SJSA1 (cell line): Measurements from ENCODE around the gene CHST8. TPM values are rescaled to one million over a fixed set of nuclear protein-coding genes. Genes with fewer than 3 reads are reported as not detected.

Source experiments
- DNase-seq, 2 experiments: peaks; one replicate each; pipeline ENCODE4 v3.0.0-alpha.2; 2015 to 2020; ENCODE audit warnings: low spot score in 2 of 2, low read depth in 1 of 2
- H3K27ac ChIP-seq: fragments of 250-450 bp; sonication (Bioruptor Pico); 2 replicates; pipeline ENCODE4 v1.5.1; 2020; ENCODE audit warnings: mild to moderate bottlenecking, moderate library complexity
- H3K27me3 ChIP-seq: fragments of 250-450 bp; sonication (Bioruptor Pico); replicated peaks from 2 replicates; pipeline ENCODE4 v1.5.1; 2020; ENCODE audit warnings: mild to moderate bottlenecking, moderate library complexity
- H3K36me3 ChIP-seq: fragments of 250-450 bp; sonication (Bioruptor Pico); 2 replicates; pipeline ENCODE4 v1.5.1; 2020; ENCODE audit warnings: mild to moderate bottlenecking
- H3K4me1 ChIP-seq: fragments of 250-450 bp; sonication (Bioruptor Pico); replicated peaks from 2 replicates; pipeline ENCODE4 v1.6.1; 2021; ENCODE audit warnings: mild to moderate bottlenecking
- H3K4me3 ChIP-seq: fragments of 250-450 bp; sonication (Bioruptor Pico); 2 replicates; pipeline ENCODE4 v1.5.1; 2020; ENCODE audit warnings: mild to moderate bottlenecking
- H3K9me3 ChIP-seq: fragments of 250-450 bp; sonication (Bioruptor Pico); replicated peaks from 2 replicates; pipeline ENCODE4 v1.5.1; 2020; ENCODE audit warnings: mild to moderate bottlenecking
- total RNA-seq: library from RNA; depleted of rRNA; stranded (reverse); fragments of >200 nt; shearing (Covaris generic); gene quantifications from 2 replicates; pipeline ENCODE4 v1.2.3, GENCODE V29; 2014; rRNA removed

CHST8 gene
- not detected in 2 replicates for total RNA-seq

DNA sequence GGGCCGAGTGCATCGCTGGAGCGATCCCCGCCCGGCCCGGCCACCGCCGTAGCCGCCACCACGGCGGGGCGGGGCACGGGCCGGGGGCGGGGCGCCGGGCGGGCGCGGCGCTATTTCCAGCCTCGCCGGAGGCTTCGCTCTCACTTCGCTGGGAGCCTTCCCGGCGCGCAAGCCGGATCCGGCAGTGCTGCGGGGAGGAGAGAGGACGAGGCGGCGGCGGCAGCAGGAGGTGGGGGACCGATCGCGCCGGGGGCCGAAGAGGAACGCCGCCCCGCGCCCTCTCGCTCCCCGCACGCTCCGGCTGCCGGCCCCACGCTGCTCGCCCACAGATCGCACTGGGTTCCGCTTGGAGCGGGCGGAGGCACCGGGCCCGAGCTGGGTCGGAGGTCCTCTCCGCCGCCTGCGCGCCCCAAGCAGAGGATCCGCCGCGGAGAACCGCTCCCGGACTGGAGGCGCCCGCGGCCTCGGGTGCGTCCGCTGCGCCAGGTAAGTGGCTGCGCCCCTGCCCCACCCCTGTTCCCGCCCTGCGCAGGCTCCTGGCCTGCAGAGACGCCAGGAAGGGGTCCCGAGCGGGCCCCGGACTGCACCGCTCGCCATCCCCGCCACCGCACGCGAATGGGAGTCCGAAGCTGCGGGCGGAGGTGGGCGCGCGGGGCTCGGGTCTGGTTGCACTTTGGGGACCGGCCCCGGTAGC, at the start of gene CHST8:
Gene CHST8 (plus strand): TSS at position 143 of the 694 bp plus-strand sequence. CDS start 67,309 bp downstream, outside the sequence.
- Histone ChIP-seq H3K4me3 (peak within 1 kb of the TSS; percentile 21), H3K36me3 (no peaks in the 10 kb centered on the region), H3K27me3 (peaks cover 69% of the 10 kb centered on the region), H3K27ac (no peak within 1 kb of the TSS), H3K9me3 (peaks cover 3% of the 10 kb centered on the region), H3K4me1 (peaks cover 18% of the 10 kb centered on the region)
- DNase-seq, result no peak

DNA sequence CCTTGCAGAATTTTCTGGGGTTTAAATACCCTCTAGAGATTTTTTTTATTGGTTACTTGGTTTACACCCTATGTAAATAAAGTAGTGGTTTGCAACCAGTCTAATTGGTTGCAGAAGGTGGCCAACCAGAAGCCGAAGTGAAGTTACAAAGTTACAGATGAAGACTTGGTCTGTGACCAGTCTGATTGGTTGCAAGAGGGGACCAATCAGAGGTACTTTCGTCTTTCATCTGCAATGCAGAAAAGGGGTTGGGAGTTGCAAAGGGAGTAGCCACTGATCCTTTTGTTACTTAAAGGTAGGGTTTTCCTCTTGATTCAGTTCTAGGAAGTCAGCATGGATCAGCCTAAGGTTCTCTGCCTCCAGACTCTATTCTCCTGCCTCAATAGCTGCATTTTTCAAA, 48.8 kb upstream of the CHST8 start:
- Histone ChIP-seq H3K36me3 (no peaks in the 10 kb centered on the region), H3K9me3 (peaks cover 11% of the 10 kb centered on the region), H3K27ac (no peak overlapping the region), H3K4me1 (no peaks in the 10 kb centered on the region), H3K4me3 (no peak overlapping the region), H3K27me3 (0 out of 2 replicates have a peak, but pooled peaks cover 7% of the 10 kb centered on the region)
- DNase-seq, result no peak

- DNase-seq, result no peak
- no peak overlapping the region for H3K27ac ChIP-seq
- H3K4me1 ChIP-seq, result no peaks in the 10 kb centered on the region
- H3K4me3 ChIP-seq, result no peak overlapping the region
- H3K36me3 ChIP-seq, result no peaks in the 10 kb centered on the region
- H3K27me3 ChIP-seq, result 0 out of 2 replicates have a peak, but pooled peaks cover 11% of the 10 kb centered on the region
- H3K9me3 ChIP-seq, result peaks cover 11% of the 10 kb centered on the region
Measured at GRCh38 chr19:33574824-33575223, 46.9 kb upstream of the CHST8 start.

- DNase-seq, result no peak
- H3K27ac ChIP-seq, result no peak overlapping the region
Measured at GRCh38 chr19:33578697-33579096, 43.1 kb upstream of the CHST8 start.

GRCh38 chr19:33580026-33580644, 41.6 kb upstream of the CHST8 start:
- Histone ChIP-seq H3K4me1 (no peaks in the 10 kb centered on the region), H3K27me3 (peaks cover 7% of the 10 kb centered on the region; the same call in 1 of the 2 replicates), H3K9me3 (peaks cover under 1% of the 10 kb centered on the region; the same call in 1 of the 2 replicates), H3K4me3 (no peak overlapping the region), H3K36me3 (no peaks in the 10 kb centered on the region), H3K27ac (no peak overlapping the region)
- no peak for DNase-seq

More at GRCh38 chr19:33578697-33579096, 43.1 kb upstream of the CHST8 start:
- H3K36me3 ChIP-seq, result no peaks in the 10 kb centered on the region
- peaks cover 11% of the 10 kb centered on the region for H3K9me3 ChIP-seq
- H3K4me3 ChIP-seq, result no peak overlapping the region
- no peaks in the 10 kb centered on the region for H3K4me1 ChIP-seq
- peaks cover 7% of the 10 kb centered on the region; the same call in 1 of the 2 replicates for H3K27me3 ChIP-seq

DNA sequence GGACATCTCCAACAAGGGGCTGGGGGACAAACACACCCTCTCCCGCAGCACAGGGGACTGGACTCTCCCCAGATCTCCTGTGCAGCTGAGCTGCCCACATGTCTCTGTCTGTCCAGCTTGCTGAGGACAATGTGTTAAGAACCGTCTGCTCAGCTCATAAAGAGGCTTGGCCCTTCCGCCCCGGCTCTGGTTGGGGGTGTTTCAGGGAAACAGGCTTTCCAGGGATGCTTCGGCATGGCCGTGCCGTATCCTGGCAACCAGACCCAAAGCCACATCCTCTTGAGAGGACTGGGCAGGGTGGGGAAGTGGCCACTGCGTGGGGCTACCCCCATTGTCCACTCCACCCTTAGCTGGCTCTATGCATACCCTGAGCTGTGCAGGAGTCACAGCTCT, 41.1 kb upstream of the CHST8 start:
- DNase-seq, result no peak
- Histone ChIP-seq H3K36me3 (no peaks in the 10 kb centered on the region), H3K4me1 (no peaks in the 10 kb centered on the region), H3K27ac (no peak overlapping the region), H3K27me3 (peaks cover 7% of the 10 kb centered on the region; the same call in 1 of the 2 replicates), H3K9me3 (no peaks in the 10 kb centered on the region; the same call in 1 of the 2 replicates), H3K4me3 (no peak overlapping the region)

DNA sequence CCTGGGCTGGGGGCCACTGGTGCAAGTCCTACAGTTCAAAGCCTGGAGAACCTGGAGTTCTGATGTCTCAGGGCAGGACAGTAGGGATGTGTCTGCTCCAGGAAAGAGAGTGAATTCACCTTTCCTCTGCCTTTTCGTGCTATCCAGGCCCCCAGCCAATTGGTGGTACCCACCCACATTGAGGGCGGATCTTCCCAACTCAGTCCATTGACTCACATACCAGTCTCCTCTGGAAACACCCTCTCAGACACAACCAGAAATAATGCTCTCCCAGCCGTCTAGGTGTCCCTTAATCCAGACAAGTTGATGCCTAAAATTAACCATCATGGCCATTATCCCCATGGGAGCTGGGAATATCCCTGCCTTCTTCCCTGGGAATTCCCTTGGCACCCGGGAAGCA, 38.8 kb upstream of the CHST8 start:
- no peak for DNase-seq
- no peak overlapping the region for H3K27ac ChIP-seq
- H3K27me3 ChIP-seq, result peaks cover 7% of the 10 kb centered on the region; the same call in 1 of the 2 replicates
- H3K36me3 ChIP-seq, result no peaks in the 10 kb centered on the region
- H3K9me3 ChIP-seq, result 0 out of 2 replicates have a peak, but pooled peaks cover 3% of the 10 kb centered on the region
- H3K4me1 ChIP-seq, result no peaks in the 10 kb centered on the region
- H3K4me3 ChIP-seq, result no peak overlapping the region

- Histone ChIP-seq H3K27ac (no peak overlapping the region), H3K9me3 (0 out of 2 replicates have a peak, but pooled peaks cover 3% of the 10 kb centered on the region), H3K27me3 (no peaks in the 10 kb centered on the region), H3K4me1 (no peaks in the 10 kb centered on the region), H3K4me3 (no peak overlapping the region), H3K36me3 (no peaks in the 10 kb centered on the region)
- DNase-seq, result no peak
Measured at GRCh38 chr19:33587150-33587549, 34.6 kb upstream of the CHST8 start.

GRCh38 chr19:33590224-33590623, 31.5 kb upstream of the CHST8 start:
- H3K27ac ChIP-seq, result no peak overlapping the region

DNA sequence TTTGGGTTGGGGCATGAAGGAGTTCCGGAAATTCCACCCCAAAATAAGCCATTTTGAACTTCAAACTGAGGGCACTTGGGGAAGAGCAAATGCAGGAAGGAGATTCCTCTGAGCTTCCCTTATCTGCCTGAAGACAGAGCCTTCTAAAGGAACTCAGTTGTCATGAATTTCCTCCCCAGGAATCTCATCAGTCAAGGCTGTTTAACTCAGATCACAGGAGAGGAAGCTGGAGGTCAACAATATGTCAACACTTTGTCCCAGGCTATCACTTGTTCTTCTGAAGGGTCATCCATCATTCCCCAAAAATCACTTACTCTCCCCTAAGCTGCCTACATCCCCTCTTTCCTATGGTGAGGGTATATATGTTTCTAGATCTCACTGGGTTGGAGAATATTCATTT, 26.0 kb upstream of the CHST8 start:
- no peaks in the 10 kb centered on the region for H3K36me3 ChIP-seq
- H3K4me1 ChIP-seq, result no peaks in the 10 kb centered on the region
- H3K4me3 ChIP-seq, result no peak overlapping the region
- no peak overlapping the region for H3K27ac ChIP-seq
- H3K27me3 ChIP-seq, result 0 out of 2 replicates have a peak, but pooled peaks cover 3% of the 10 kb centered on the region
- no peak for DNase-seq
- no peaks in the 10 kb centered on the region for H3K9me3 ChIP-seq

More at GRCh38 chr19:33590224-33590623, 31.5 kb upstream of the CHST8 start:
- Histone ChIP-seq H3K4me3 (no peak overlapping the region), H3K36me3 (no peaks in the 10 kb centered on the region), H3K9me3 (0 out of 2 replicates have a peak, but pooled peaks cover 3% of the 10 kb centered on the region), H3K4me1 (no peaks in the 10 kb centered on the region), H3K27me3 (no peaks in the 10 kb centered on the region)
- DNase-seq, result no peak

- 0 out of 2 replicates have a peak, but pooled peaks cover 8% of the 10 kb centered on the region for H3K9me3 ChIP-seq
- no peak overlapping the region for H3K4me3 ChIP-seq
- no peak overlapping the region for H3K27ac ChIP-seq
- no peaks in the 10 kb centered on the region for H3K36me3 ChIP-seq
- H3K4me1 ChIP-seq, result no peaks in the 10 kb centered on the region
- H3K27me3 ChIP-seq, result 0 out of 2 replicates have a peak, but pooled peaks cover 3% of the 10 kb centered on the region
- no peak for DNase-seq
Measured at GRCh38 chr19:33601583-33601982, 20.2 kb upstream of the CHST8 start.

- DNase-seq, result no peak
- Histone ChIP-seq H3K4me1 (no peaks in the 10 kb centered on the region), H3K27ac (no peak overlapping the region), H3K9me3 (0 out of 2 replicates have a peak, but pooled peaks cover 8% of the 10 kb centered on the region), H3K27me3 (no peaks in the 10 kb centered on the region; the same call in 1 of the 2 replicates), H3K4me3 (no peak overlapping the region), H3K36me3 (no peaks in the 10 kb centered on the region)
Measured at GRCh38 chr19:33602576-33603204, 19.1 kb upstream of the CHST8 start.

DNA sequence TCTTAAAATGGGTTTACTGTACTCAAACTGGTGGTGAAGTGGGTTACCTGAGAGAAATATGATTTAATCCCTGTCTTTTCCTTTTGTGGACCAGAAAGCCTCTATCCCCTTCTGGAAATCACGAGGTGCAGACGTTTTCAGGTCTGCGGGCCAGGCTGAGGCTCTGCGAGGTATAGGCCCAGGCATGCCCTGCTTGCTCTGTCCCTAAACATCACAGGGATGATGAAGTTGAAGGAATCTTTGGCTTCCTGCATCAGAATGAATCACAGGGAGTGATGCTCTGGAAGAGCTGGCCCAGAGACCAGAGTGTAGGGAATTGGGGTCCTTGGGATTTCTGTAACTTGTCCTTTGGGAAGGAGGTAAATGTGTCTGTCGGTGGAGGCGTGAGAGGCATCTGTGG, 18.4 kb upstream of the CHST8 start:
- Histone ChIP-seq H3K27ac (no peak overlapping the region), H3K36me3 (no peaks in the 10 kb centered on the region), H3K4me3 (no peak overlapping the region), H3K4me1 (no peaks in the 10 kb centered on the region), H3K9me3 (0 out of 2 replicates have a peak, but pooled peaks cover 8% of the 10 kb centered on the region), H3K27me3 (no peaks in the 10 kb centered on the region; the same call in 1 of the 2 replicates)
- no peak for DNase-seq
